Activated CD8-positive, alpha-beta memory T cell treated with anti-CD3 and anti-CD28 coated beads, Interleukin-2, amount 50 U/mL, for 24 hours (primary cell): Measurements from ENCODE around the gene SLC6A7.

Experiments
- DNase-seq: peaks from one replicate; pipeline ENCODE4 v3.0.0-alpha.2; 2020; ENCODE audit errors: extremely low read depth

SLC6A7 gene

GRCh38 chr5:150155258-150156026 is 34.4 kb upstream of the SLC6A7 start, which contains the start of gene PDGFRB:
Gene PDGFRB (minus strand): TSS chr5:150155845. CDS start chr5:150137047, 18,798 bp downstream.
- DNase-seq = peak; percentile 5

DNA sequence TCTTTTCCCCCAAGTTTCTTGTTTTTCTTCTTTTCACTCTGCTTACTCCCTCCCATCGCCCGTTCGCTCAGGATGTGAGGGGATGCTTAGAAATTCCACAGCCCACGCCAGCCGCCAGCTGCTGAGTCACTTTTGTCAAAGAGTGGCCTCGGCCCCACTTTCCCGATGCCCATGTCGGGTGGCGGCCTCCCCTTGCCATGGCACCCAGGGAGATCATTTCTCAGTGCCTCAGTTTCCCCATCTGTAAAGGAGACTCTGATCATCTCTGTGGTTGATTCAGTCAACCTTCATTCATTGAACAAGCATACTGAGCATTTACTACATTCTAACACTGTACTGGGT is 33.9 kb upstream of the SLC6A7 start:
- no peak for DNase-seq

- no peak for DNase-seq
These were observed 33.3 kb upstream of the SLC6A7 start for GRCh38 chr5:150156540-150156939.

GRCh38 chr5:150157168-150157567 is 32.7 kb upstream of the SLC6A7 start:
- no peak for DNase-seq

- DNase-seq = no peak
These were observed 31.5 kb upstream of the SLC6A7 start for GRCh38 chr5:150158170-150158949.

DNA sequence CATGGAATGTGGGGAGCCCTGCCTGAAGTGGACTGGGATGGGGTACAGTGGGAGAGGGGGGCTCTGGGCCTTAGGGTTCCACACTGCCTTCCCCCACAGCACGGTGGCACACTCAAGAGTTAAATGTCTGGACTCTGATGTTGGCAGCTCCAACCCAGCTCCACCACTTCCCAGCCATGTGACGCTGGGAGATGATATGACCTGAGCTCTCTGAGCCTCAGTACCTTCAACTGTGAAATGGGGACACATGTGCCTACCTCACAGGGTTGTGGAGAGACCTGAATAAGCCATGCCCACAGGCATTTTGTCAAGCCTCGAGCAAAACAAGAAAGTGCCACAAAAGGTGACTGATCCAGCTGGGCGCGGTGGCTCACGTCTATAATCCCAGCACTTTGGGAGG is 30.8 kb upstream of the SLC6A7 start:
- no peak for DNase-seq

DNA sequence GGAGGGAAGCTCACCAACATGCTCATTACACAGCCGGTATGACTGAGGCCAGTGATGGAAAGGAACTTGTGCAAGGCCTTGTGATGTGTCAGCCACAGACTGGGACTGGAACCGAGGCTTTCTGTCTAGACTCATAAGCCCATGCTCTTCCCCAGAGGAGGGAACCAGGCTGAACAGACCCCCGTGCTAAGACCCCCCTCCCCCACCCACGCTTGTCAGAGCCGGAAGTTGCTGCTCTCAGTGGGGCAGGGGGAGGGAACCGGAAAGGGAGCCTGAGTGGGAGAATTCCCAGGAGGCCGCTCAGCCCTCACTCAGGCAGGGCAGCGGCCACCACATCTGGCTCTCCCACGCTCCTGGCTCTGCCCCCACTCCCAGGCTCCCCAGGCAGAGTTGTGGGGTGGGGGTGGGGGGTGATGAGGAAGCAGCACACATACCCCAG is 30.1 kb upstream of the SLC6A7 start:
- no peak for DNase-seq

DNA sequence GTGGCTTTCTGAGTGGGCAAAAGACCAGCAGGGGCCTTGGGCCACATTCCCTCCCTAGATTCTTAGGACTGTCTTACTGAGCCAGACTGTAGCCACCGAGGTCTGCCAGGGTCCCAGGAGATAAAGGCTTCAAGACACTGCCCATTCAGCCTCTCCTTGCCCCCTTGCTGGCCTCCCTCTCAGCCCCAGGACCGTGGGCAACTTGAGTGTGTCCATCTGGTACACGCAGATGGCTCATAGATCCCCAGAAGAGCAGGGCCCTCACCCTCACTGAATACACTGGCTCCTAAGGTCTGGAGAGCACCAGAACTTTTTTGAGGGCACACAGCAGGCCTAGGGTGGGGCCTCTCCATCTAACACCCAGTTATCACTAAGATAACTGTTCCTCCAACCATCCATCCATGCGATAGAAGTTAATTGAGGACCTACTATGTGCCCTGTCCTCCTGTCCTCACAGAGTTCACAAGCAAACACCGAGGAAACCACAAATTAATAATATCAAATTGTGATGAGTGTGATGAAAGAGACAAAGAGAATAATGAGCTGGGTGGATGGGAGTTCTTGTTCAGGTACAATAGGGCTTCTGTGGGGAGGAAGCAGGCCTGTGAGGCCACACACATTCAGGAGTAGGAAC is 29.3 kb upstream of the SLC6A7 start:
- DNase-seq = no peak

DNA sequence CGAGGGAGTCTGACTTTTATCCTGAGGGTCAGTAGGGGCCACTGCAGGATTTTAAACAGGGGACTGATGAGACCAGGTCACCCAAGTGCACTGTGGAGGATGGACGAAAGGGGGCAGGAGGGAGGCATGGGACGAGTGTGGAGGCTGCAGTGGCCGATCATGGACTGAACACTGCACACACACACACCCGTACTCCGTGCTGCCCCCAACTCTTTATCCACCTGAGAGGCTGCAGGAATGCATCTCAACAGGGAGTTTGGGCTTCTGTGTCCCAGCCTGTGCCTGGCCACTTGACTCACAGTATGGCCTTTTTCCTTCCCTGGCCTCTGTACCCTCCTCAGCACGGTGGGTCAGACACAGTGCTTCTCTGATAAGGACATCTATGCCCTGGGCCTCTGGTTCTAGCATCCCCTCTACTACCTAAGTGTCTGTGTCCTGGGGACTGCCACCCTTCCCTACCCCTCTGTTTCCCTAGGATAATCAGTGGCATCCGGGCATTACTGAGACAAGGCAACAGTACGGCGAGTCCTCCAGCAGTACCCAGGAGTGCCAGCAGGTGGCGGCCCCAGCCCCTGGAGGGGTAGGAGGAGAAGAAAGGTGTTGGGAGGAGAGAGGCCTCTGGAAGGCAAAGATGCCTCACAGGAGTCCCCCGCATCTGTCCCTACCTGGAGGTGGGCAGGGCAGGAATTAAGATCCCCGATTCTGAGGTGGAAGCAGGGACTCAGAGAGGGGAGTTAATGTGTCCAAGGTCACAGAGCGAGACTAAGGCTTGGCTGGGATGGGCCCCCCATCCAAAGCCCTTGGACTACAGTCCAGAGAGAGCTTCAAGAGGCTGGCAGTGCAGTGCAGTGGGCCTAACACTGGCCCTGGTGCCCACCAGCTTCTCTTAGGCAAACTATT is 28.4 kb upstream of the SLC6A7 start:
- peak; percentile 44 for DNase-seq

DNA sequence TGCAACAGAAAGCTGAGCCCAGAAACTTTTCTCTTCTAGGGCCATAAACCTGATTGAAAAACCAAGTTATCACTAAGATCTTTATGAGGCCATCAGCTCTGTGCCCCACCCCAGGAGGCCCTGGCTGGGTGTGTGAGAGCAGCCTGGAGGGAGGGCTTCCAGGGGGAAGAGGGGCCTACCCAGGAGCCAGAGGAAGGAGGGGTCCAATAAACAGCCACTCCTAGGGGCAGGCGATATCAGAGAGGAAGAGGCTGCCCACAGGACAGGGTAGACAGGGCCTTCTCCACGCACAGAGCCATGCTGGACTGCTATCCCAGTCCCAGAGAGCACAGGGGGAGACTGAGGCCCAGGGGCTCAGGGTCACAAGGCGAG is 27.7 kb upstream of the SLC6A7 start:
- DNase-seq = no peak

- no peak for DNase-seq
These were observed 26.8 kb upstream of the SLC6A7 start for GRCh38 chr5:150163035-150163434.

DNA sequence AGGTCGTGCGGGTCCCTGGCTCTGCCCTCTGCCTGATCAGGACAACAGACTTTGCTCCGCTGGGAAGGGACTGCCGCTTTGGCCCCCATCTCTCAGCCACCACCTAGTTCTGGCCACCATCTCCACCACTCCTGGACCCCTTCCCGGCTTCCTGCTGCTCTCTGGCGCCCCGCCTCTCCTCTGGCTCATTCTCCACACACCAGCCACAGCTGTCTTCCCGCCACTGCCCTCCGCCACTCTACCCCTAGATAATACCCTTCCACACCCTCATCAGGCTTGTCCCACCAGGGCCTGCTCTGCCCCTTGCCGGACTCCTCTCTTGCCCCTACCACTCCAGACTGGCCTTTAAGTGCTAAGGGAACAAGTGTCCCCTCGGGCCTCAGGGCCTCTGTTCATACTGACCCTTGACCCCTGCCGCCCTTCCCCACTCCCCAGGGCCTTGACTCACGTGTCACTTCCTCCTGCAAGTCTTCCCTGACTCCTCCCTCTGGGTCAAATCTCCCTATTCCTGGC is 26.3 kb upstream of the SLC6A7 start:
- no peak for DNase-seq

- no peak for DNase-seq
These were observed 25.5 kb upstream of the SLC6A7 start for GRCh38 chr5:150164211-150164980.

- DNase-seq = no peak
These were observed 23.7 kb upstream of the SLC6A7 start for GRCh38 chr5:150166037-150166649.

GRCh38 chr5:150166650-150167511 is 23.0 kb upstream of the SLC6A7 start, which contains the start of gene CDX1:
Gene CDX1 (plus strand): TSS chr5:150166778. CDS start chr5:150166877, 99 bp downstream.
- DNase-seq = no peak

DNA sequence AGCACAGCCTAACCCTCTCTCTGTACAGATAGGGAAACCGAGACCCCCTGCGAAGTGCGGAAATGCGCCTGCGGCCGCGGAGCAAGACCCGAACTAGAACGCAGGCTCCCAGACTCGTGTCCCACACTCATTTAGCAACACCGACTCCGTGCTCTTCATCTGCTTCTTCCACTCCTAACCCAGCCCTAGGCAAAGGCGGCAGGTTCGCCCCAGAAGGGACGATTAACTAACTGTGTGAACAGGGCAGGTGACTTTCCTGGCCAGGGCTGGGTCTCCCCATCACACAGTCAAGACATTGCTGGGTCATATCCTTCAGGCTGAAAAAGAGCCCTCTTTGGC is 22.4 kb upstream of the SLC6A7 start:
- DNase-seq = no peak

DNA sequence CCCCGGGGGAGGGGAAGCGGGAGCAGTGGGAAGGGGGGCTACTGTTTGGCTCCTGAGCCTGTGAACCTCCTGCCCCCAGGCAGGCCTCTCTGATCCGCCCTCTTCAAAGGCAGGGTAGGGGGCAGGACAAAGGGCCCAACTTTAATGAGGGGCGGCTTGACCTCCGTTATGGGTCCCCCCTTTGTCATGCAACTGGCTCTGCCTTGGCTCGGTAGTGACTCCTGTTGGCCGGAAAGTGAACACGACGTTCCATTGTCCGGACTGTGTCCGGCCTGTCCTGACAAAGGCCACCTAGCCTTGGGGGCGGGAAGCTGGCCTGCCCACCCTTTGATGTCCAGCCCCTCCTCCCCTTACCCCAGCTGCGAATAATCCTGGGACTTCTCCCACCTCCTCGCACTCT is 22.0 kb upstream of the SLC6A7 start:
- no peak for DNase-seq

DNA sequence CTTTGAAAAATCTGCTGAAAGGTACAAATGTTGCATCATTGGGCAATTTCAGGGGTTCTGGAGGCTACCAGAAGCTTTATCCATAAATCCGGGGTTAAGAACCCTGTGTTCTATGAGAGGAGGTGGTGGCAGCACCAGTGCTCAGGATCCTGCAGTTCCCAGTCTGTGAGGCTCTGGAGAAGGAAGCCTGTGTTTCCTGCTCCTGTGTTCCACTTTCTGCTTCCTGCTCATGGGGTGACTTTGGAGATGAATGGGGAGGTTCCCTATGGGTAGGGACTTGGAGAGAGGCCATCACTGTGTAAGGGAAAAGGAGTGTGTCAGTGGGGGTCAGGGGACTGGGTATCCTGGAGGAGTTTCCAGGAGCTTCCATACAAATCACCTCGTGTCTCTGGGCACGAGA is 21.0 kb upstream of the SLC6A7 start:
- DNase-seq = no peak

GRCh38 chr5:150172145-150172544 is 17.7 kb upstream of the SLC6A7 start:
- DNase-seq = no peak
